Stimulated activated CD4-positive, alpha-beta T cell treated with anti-CD3 and anti-CD28 coated beads, Interleukin-2, amount 100 ng/mL, for 4 hours (primary cell): ENCODE measurements around the gene NTNG2.

Source experiments
- DNase-seq: peaks from one replicate; pipeline ENCODE4 v3.0.0-alpha.2; 2020; ENCODE audit warnings: low read depth

The NTNG2 gene

DNA sequence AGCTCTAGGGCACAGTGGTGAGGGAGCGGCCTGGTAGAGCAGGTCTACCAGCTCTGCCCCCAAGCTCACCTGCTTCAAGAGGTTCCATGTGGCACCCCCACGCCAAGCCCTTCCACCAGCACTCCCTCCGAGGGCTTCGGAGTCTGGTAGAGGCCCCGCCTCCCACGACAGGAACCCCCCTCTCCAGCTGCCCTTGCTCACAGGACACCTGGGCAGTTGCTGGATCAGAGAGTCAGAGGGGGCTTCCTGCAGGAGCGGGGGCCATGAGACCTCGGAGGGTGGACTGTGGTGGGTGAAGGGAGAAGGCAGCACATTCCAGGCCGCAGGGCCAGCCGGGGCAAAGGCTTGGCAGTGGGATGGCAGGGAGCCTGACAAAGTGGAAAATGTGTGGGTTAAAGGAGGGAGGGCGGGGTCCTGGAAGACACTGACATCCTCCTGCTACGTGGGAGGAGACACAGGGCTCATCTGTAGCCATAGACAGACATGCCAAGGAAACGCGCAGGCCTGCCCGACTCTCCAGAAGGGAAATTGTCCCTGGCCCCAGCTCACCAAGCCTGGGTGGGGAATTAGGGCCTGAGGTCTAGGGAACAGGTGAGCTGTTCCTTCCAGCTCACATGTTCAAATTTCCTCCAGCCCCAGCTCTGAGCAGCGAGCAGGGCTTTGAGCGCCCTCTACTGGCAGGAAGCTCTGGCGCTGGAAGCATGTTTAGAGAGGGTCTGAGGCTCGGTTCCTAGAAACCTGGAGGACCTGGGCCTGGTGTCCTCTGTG lies 74.2 kb downstream of the NTNG2 start:
- DNase-seq, result peak; percentile 64

DNA sequence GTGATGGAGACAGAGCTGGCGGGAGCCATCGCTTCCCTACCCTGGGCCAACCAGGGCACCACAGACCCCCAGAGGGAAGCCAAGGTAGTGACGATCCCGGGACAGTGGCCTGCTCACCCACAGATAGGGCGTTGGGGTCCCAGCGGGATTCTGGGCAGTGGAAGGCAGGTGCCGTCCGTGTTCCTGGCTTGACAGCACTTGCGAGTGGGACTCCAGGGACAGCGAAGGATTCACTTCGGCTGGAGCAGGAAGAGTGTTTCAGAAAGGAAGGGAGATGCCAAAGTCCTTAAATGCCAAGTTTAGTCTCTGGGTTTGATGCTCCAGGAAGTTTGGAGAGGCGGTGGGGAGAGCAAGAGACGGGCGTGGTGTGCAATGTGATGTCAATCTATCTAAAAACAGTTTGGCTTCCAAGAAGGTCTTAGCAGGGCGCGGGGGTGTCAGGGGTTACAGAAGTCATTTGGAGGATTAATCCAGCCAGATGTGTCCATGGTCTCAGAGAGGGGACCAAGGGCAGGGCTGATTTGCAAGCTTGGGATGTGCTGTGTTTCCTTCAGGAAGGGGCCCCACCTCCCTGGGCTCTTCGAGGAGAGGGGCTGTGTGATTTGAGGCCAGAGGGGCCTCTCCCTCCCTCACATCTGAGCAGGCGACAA lies 74.9 kb downstream of the NTNG2 start:
- no peak for DNase-seq

DNA sequence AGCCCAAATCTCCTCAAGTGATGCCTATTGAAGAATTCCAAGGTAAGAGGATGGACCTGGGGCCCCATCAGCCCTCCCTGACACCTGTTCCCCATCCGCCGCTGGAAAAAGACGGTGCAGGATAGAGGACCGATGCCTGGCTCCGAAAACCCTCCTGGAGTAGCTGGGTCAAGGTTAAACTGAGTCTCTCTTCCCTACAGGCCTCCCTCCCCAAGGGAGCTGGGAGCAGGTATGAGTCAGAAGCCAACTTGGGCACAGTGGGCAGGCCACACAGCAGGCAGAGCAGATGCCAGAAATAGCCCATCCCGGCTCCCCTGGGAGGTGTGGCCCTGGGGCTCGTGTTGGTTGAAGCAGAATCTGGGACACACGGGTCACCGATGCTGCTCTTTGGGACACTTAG lies 75.6 kb downstream of the NTNG2 start:
- no peak for DNase-seq

DNA sequence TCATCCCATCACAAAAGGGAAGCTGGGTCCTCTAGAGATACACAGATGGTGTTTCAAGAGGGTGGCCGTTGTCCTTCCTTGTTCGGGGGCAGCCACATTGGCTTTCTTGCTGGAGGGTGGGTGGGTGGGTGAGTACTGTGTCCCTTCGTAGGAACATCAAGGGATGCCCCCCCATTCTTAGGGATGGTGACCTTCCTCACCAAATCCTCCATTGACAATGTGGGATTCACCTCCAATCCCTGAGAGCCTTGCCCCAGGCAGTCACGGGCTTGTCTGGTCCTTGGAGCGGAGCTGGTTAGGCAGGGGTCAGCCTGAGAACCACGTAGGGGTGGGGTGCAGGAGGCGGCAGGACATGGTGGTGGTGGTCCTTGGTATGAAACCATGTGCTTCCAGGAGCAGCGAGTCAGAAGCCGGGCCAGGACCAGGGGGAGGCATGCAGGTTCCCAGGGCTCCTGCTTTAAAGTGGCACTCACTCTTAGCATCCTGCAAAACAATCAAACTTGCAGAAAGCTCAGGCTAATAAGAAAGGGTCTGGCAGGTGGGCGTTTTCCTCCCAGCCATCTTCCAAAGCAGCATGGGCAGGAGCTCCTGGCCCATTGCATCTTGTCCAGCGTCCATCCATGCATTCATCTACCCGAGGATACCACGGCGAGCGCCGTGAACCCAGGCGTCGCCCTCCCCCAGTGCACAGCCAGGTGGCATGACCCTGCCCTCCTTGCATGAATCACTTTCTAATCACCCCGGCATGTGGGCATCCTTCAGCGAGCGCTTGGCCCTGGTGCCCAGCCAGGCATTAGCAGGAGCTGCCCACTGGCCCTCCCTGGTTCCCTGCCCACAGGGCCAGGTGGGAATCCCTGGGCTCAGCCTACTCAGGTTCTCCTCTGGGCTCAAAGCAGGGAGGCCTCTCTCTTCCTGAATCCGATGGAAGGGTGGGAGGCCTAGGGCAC lies 76.4 kb downstream of the NTNG2 start:
- no peak for DNase-seq

DNA sequence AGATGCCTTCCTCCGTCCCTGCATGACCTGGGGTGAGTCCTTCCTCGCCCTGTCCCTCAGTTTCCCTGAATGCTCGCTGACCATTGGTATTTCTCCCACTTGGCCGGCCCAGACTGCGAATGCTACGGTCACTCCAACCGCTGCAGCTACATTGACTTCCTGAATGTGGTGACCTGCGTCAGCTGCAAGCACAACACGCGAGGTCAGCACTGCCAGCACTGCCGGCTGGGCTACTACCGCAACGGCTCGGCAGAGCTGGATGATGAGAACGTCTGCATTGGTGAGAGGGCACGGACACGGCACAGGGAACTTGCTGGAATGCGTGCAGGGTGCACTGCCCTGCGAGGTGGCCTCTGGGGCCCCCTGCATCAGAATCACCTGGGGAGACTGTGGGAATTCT lies 77.1 kb downstream of the NTNG2 start:
- DNase-seq, result no peak

DNA sequence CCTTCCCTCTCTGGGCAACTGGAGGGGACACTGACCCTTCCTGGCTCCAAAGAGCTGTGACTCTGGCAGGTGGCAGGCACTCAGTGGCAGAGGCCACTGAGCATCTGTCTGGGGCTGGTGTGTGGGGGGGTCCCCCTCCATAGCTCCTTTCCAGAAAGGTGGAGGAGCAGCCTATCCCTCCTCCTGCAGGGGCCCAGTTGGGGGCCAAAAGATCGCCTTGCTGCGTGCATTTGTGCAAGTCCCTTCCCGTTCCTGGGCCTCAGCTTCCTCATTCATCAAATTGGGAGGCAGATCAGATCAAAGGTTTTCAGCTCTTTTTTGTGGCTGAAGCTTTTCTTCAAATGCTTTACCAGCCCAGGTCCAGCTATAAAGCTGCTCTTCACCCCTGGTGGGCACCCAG lies 77.7 kb downstream of the NTNG2 start:
- DNase-seq, result no peak

DNA sequence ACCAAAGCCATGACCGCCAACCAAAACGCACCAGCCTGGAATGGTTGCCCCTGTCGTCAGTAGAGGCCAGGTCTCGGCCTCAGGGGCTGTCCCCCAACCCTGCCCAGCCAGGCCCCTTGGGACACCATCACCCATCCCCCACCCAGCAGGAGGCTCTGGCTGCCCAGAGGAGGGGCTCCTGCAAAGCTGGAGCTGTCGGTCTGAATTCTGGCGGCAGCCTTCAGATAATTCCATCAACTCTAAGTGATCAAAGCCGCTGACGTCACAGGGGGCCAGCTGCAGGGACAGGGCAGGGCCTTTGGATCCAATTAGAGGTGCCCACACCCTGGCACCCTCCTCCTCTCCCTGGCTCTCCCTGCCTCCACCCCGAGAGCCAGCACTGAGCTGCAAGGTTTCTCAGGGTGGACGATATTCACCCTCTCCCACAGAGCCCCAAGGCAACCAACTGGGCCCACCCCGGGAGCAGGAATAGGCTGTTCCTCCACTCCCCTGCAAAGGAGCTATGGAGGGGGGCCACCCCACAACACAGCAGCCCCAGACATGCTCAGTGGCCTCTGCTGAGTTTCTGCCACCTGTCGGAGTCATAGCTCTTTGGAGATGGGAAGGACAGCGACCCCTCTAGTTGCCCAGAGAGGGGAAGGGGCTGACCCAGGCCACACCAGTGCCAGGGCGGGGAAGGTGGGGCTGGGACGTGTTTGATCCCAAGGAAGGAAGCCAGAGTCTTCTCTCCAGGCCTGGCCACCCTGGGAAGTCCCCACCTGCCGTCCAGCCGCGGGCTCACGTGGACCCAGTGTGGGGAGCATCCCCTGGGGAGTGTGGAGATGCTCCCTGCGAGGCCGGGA lies 78.4 kb downstream of the NTNG2 start:
- DNase-seq, result no peak

DNA sequence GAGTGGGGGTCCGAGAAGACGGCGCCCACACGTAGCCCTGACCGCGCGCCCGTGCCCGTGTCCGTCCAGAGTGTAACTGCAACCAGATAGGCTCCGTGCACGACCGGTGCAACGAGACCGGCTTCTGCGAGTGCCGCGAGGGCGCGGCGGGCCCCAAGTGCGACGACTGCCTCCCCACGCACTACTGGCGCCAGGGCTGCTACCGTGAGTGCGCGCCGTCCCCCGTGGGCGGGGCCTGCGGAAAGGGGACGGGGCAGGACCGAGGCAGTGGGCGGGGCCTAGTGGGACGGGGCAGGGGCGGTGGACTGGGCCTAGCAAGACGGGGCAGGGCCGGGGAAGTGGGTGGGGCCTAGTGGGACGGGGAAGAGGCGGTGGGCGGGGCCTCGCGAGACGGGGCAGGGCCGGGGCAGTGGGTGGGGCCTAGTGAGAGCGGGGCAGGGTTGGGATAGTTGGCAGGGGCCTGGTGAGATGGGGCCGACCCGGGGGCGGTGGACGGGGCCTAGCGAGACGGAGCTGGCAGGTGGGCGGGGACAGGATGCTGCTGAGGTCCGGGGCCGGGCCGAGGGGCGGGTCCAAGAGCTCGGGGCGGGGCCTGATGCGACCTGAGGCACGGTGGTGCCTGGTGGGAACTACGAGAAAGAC lies 79.1 kb downstream of the NTNG2 start:
- peak; percentile 100 for DNase-seq

DNA sequence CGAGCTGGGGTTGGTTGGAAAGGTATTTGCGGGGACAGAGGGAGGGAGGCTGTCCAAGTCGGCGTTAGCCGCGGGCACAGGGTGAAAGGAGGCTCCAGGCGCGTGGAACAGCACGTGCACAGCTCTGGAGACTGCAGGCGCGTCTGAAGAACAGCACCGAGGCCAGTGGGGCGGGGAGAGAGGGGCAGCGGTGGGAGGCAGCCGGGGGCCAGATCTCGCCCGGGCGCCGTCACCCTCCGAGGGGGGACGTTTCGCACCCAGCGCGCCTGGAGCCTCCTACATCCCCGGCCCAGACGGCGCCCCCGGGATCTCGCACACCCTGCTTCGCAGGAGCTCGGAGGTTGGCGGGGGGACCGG lies 79.6 kb downstream of the NTNG2 start:
- no peak for DNase-seq

DNA sequence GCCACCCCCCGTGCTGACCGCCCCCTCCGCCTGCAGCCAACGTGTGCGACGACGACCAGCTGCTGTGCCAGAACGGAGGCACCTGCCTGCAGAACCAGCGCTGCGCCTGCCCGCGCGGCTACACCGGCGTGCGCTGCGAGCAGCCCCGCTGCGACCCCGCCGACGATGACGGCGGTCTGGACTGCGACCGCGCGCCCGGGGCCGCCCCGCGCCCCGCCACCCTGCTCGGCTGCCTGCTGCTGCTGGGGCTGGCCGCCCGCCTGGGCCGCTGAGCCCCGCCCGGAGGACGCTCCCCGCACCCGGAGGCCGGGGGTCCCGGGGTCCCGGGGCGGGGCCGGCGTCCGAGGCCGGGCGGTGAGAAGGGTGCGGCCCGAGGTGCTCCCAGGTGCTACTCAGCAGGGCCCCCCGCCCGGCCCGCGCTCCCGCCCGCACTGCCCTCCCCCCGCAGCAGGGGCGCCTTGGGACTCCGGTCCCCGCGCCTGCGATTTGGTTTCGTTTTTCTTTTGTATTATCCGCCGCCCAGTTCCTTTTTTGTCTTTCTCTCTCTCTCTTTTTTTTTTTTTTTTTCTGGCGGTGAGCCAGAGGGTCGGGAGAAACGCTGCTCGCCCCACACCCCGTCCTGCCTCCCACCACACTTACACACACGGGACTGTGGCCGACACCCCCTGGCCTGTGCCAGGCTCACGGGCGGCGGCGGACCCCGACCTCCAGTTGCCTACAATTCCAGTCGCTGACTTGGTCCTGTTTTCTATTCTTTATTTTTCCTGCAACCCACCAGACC lies 80.2 kb downstream of the NTNG2 start:
- peak; percentile 51 for DNase-seq

DNA sequence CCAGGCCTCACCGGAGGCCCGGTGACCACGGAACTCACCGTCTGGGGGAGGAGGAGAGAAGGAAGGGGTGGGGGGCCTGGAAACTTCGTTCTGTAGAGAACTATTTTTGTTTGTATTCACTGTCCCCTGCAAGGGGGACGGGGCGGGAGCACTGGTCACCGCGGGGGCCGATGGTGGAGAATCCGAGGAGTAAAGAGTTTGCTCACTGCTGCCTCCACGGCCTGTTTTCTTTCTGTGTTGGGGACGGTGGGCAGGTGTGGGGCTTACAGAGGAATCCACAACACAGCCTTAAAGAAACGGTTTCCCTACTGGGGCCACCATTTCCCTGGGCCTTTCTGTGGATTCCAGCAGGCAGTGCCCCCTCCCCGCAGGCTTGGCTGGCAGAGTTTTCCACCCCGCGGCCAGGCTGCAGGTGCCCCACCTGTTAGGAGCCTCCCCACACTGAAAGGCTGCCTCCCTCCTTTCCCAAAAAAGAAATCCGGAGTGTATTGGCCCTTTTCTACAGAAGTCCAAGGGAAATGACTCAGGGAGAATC lies 80.8 kb downstream of the NTNG2 start:
- no peak for DNase-seq

DNA sequence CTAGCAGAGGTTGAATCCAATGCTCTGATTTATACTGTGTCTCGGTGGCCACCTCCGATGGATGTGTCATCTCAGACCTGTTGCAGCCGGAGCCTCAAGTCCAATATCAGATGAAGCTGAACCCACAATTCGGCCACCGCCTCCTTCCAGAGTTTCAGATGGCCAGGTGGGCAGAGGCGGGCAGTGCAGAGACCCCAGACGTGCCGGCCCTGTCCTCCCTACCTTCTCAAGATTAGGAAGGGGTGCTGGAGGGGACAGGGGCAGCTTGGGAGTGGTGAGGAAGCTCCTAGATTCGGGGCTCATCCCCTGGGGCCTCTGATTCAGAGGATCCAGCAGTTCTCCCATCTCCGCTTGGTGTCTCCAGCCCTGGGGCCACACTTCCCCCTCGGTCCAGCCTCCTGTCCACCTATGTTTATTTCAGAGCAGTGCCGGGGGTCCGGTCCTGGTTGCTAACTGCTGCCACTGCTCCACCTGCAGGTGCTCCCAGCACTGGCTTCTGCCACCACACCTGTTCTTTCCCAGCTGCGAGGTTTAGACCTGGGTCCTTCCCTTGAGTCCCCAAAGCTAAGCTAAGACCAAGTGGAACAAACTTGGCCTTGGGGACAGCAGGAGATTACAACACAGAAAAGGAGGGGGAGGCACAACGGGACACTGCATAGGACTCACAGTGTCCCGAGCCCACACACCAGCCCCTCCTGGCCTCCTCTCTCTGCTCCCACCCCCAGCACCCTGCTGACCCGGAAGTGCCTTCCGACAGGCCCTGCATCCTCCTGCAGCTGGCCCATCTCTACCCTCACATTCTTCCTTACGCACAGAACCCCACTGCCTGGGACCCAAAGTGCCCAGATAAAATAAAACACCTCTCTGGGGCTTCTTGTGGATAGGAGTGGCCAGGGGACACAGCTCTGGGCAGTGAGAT lies 81.6 kb downstream of the NTNG2 start:
- DNase-seq, result no peak

DNA sequence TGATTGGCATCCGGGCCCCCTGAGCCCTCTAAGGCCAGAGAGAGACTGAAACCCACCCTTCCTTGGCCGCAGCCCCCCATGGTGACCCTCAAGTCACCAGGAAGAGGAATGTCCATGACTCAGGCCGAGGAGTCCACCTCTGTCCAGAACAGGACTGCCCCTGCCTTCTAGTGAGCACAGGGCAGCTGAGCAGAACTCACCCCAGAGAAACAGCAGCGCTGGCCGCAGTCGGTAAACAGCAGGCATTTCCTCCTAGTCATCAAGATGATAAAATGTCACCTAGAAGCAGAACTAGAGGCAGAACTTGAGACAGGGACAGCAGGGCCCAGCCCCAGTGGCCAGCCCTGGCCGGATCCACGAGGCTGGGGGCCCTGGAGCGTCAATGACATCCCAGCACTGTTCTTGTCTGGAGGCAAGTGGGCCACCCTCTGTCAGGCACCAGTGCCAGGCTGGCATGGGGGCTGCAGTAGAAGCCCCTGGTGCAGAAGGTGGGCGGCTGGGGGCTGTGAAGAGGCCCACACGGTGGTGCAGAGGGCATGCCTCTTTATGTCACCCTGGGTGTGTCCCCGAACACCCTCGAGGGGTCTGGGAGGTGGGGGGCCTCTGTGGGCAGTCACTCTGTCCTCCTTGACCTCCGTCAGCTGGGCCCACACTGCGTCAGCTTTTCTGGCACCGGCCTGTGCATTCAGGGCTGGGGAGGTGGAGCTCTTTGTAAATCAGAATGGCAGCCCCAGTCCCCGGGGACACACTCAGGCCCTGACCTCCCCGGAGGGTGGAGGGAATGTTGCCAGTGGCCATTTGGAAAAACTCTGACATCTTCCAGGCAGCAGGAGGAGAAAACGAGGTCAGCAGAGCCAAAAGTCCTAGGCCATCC lies 83.0 kb downstream of the NTNG2 start:
- no peak for DNase-seq

DNA sequence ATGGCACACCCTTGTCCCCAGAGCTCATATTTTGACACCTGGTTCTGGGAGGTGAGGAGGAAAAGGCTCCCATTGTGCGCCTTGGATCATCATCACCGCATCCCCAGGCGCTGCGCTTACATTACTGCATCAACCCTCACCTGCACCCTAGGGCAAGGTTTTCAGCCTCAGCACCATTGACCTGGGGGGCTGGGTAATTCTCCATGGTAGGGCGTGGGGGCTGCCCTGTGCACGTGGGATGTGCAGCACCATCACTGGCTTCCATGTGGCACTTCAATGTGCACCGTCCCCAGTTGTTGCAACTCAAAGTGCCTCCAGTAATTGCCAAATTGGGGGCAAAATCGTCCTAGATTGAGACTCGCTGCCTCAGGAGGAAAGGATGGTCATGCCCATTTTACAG lies 83.6 kb downstream of the NTNG2 start:
- DNase-seq, result no peak

DNA sequence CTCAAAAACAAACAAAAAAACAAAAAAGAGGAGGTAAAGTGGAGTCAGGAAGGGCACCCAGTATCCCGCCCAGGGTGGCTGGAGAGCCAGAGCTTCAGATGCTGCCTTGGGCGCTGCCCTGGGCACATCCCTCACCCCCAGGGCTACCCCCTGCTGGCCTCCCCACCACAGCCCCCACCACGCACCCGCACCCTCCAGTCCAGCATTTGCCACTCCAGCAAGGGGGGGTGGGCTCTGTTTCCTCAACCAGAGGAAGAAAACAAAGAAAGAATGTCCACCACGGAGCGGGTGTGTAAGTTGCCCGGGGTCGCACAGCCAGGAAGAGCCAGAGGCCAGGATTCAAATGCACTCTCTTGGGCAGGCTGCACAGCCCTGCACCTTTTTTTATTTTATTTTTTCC lies 86.1 kb downstream of the NTNG2 start:
- DNase-seq, result no peak

DNA sequence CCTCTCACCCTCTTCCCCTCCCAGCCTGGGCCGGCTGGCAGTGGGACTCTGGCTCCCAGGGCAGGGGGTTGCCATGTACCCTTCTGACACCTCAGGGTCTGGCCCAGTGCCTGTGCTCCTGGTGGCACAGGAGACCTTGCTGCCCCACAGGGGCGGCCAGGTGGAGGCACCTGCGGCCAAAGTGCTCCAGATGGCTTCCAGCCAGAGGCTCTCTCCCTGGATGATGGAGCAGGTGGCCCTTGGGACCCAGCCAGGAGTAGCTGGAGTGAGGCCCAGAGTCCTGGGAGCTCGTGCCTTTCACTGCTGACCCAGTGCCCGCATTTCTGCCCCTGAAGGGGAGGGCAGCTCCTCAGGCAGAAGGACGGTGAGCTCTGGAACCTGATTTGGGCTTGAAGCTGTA lies 87.3 kb downstream of the NTNG2 start:
- no peak for DNase-seq

DNA sequence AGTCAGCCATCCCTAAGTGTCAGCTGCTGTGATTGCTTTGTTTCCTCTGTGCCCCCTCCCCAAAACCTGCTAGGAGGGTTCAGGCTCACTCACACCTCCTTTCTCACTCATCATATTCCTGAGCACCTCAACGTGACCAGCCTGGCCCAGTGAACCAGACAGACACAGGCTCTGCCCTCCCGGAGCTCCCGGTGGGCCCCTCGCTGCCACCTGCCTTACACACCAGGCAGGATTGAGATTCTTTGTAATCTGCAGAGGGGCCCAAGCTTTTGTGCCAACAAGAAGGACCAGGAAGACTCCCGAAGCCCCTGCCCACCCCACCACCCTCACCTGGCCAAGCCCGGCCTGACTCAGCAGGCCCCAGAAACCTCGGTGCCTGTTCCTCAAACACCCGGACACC lies 87.8 kb downstream of the NTNG2 start:
- DNase-seq, result no peak
